GM23338 (cell line): ENCODE results near the gene FAM174C.

ENCODE experiments used
- CREB1 ChIP-seq: fragments of 250-450 bp; sonication (Bioruptor Pico); IDR thresholded peaks from 2 replicates; pipeline ENCODE4 v1.5.0; 2020; ENCODE audit warnings: low read depth, mild to moderate bottlenecking, moderate library complexity
- ETS1 ChIP-seq: IDR thresholded peaks from 2 replicates; pipeline ENCODE4 v1.6.1; 2016; ENCODE audit warnings: antibody characterized with exemption
- EZH2 ChIP-seq: fragments of 200-600 bp; sonication (generic); IDR thresholded peaks from one replicate; pipeline ENCODE4 v1.8.0; 2017; ENCODE audit warnings: antibody characterized with exemption, mild to moderate bottlenecking, low read depth; ENCODE audit not compliant: unreplicated experiment
- EZH2phosphoT487 ChIP-seq: fragments of 200-600 bp; sonication (generic); IDR thresholded peaks from one replicate; pipeline ENCODE4 v1.8.1; 2018; ENCODE audit warnings: antibody characterized with exemption; ENCODE audit not compliant: unreplicated experiment
- NANOG ChIP-seq: IDR thresholded peaks from 2 replicates; pipeline ENCODE4 v1.6.1; 2016; ENCODE audit warnings: antibody characterized with exemption, borderline replicate concordance
- POLR2AphosphoS5 ChIP-seq: IDR thresholded peaks from 2 replicates; pipeline ENCODE4 v1.6.1; 2016; ENCODE audit warnings: antibody characterized with exemption, low read depth
- REST ChIP-seq: IDR thresholded peaks from one replicate; pipeline ENCODE4 v1.6.1; 2018; ENCODE audit warnings: antibody characterized with exemption; ENCODE audit not compliant: unreplicated experiment
- ZNF114 ChIP-seq: fragments of 250-450 bp; sonication (Bioruptor Pico); IDR thresholded peaks from 2 replicates; pipeline ENCODE4 v1.5.0; 2020; ENCODE audit warnings: mild to moderate bottlenecking, moderate library complexity
- ZNF331 ChIP-seq: fragments of 250-450 bp; sonication (Bioruptor Pico); IDR thresholded peaks from 2 replicates; pipeline ENCODE4 v1.5.0; 2020; ENCODE audit warnings: low read depth, mild to moderate bottlenecking, moderate library complexity
- TF ChIP-seq, protein P1 (sequence below), 2 experiments: fragments of 200-600 bp in 1 of 2; sonication (generic) in 1 of 2; conservative IDR thresholded peaks; 2 replicates each; pipeline versions ENCODE4 v1.5.1 to v1.6.1; 2016 to 2017; ENCODE audit warnings: antibody characterized with exemption in 2 of 2, low read depth in 2 of 2, mild to moderate bottlenecking in 2 of 2, moderate library complexity in 1 of 2

- TF ChIP-seq, protein P1, sequence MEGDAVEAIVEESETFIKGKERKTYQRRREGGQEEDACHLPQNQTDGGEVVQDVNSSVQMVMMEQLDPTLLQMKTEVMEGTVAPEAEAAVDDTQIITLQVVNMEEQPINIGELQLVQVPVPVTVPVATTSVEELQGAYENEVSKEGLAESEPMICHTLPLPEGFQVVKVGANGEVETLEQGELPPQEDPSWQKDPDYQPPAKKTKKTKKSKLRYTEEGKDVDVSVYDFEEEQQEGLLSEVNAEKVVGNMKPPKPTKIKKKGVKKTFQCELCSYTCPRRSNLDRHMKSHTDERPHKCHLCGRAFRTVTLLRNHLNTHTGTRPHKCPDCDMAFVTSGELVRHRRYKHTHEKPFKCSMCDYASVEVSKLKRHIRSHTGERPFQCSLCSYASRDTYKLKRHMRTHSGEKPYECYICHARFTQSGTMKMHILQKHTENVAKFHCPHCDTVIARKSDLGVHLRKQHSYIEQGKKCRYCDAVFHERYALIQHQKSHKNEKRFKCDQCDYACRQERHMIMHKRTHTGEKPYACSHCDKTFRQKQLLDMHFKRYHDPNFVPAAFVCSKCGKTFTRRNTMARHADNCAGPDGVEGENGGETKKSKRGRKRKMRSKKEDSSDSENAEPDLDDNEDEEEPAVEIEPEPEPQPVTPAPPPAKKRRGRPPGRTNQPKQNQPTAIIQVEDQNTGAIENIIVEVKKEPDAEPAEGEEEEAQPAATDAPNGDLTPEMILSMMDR (conservative IDR thresholded peaks at IDR 0.05; ENCODE audit: low read depth in 2 of 2), result no peak
- no peak for TF ChIP-seq EZH2
- no peak for TF ChIP-seq ZNF331 (CRISPR knock-in tag)
- no peak for TF ChIP-seq POLR2AphosphoS5
- TF ChIP-seq REST, result no peak
- TF ChIP-seq EZH2phosphoT487, result no peak
- no peak for TF ChIP-seq CREB1 (CRISPR knock-in tag)
- no peak for TF ChIP-seq ZNF114 (CRISPR knock-in tag)
- TF ChIP-seq ETS1, result no peak
- TF ChIP-seq NANOG, result no peak
Measured at GRCh38 chr19:1253514-1254080, 21.7 kb upstream of the FAM174C start.
